GM12892 (cell line): Measurements from ENCODE around the gene ITIH6.
A peak's percentile ranks its signal among the peaks of the same experiment; 100 is the strongest.

Source experiments
- DNase-seq: peaks from one replicate; pipeline ENCODE4 v3.0.0; 2011; ENCODE audit not compliant: insufficient read length
- FAIRE-seq: peaks from 2 replicates; lab custom pipeline; 2011; peaks lifted over from hg19 to GRCh38; lab: Jason Lieb, UNC
- POLR2A ChIP-seq: IDR thresholded peaks from 2 replicates; pipeline ENCODE4 v1.6.1; 2011; ENCODE audit warnings: low read depth, low read length, control low read depth
- POLR2AphosphoS5 ChIP-seq: IDR thresholded peaks from 2 replicates; pipeline ENCODE4 v1.6.1; 2011; ENCODE audit warnings: low read depth, low read length, control low read depth
- TAF1 ChIP-seq: IDR thresholded peaks from 2 replicates; pipeline ENCODE4 v1.6.1; 2011; ENCODE audit warnings: low read depth, mild to moderate bottlenecking, control low read depth, low read length, borderline replicate concordance

ITIH6 gene

DNA sequence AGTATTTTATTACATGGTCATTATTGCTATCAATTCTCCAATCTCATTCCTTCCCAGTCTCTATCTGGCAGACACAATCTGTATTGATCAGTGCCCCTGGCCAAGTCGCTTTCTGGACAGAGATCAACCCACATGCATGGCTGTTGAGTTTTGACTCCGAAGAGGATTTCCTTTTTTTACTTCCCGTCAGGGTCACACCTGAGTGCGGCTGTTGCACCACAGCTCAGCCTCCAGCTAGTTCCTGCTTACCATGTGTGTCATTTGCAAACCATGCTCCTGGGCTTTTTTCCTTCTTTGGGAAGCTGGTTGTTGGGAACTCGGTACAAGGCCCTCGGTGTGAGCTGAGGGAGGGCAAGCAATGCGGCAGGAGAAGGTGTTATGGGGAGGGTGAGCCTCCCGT lies 21.1 kb upstream of the ITIH6 start:
- DNase-seq (no peak), FAIRE-seq (no peak)
- no peak for TF ChIP-seq TAF1
- no peak for TF ChIP-seq POLR2AphosphoS5
- TF ChIP-seq POLR2A, result no peak

- no peak for TF ChIP-seq TAF1
- TF ChIP-seq POLR2AphosphoS5, result no peak
- no peak for FAIRE-seq
- DNase-seq, result no peak
Observed at GRCh38 chrX:54818221-54818620, 20.2 kb upstream of the ITIH6 start.

- DNase-seq (no peak), FAIRE-seq (no peak)
- TF ChIP-seq POLR2A (no peak), POLR2AphosphoS5 (no peak), TAF1 (no peak)
Observed at GRCh38 chrX:54817220-54817820, 19.3 kb upstream of the ITIH6 start.

- TF ChIP-seq TAF1 (no peak), POLR2AphosphoS5 (no peak)
- no peak for DNase-seq
- no peak for FAIRE-seq
Observed at GRCh38 chrX:54812306-54812705, 14.3 kb upstream of the ITIH6 start.

- TF ChIP-seq POLR2A, result no peak
- TF ChIP-seq POLR2AphosphoS5, result no peak
- DNase-seq (no peak), FAIRE-seq (no peak)
Observed at GRCh38 chrX:54811301-54811885, 13.3 kb upstream of the ITIH6 start.

GRCh38 chrX:54810532-54810931 lies 12.5 kb upstream of the ITIH6 start:
- no peak for DNase-seq
- FAIRE-seq, result no peak

GRCh38 chrX:54808605-54809483 lies 10.8 kb upstream of the ITIH6 start:
- peak; percentile 88 for FAIRE-seq
- no peak for TF ChIP-seq POLR2A
- TF ChIP-seq TAF1, result no peak
- TF ChIP-seq POLR2AphosphoS5, result no peak

More at GRCh38 chrX:54810532-54810931, 12.5 kb upstream of the ITIH6 start:
- TF ChIP-seq TAF1 (no peak), POLR2A (no peak)

DNA sequence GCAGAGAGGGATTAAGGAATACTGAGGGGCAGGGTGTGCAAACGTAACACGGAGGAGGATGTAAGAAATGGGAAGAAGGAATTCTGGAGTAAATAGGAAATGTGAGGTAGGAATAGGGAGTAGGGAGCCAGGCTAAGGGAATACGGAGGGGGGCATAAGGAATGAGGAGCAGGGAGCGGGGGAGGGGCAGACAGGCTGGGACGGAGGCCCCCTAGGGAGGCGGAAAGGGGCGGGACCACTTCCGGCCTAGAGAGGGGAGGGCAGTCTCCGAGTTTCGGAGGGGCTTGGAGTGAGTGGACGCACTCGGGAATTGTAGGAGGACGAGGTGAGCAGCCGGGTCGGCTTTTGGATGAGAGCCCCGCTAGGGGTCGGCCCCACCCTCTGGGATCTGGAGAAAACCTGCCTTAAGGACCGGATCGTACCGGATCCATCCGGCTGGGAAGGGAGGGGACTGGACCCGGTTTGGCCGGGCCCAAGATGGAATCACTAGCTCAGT lies 10.1 kb upstream of the ITIH6 start:
- no peak for DNase-seq
- no peak for FAIRE-seq
- TF ChIP-seq POLR2AphosphoS5, result no peak
- TF ChIP-seq POLR2A, result no peak
- no peak for TF ChIP-seq TAF1

More at GRCh38 chrX:54808605-54809483, 10.8 kb upstream of the ITIH6 start:
- DNase-seq, result peak; percentile 78

- no peak for DNase-seq
- peak; percentile 30 for FAIRE-seq
- TF ChIP-seq POLR2A (no peak), TAF1 (no peak), POLR2AphosphoS5 (no peak)
Observed at GRCh38 chrX:54807524-54808108, 9.6 kb upstream of the ITIH6 start, which contains the start of gene MAGED2. TSS of gene MAGED2 (plus strand) at chrX:54807745. CDS start at chrX:54809332, 1,587 bp downstream.

DNA sequence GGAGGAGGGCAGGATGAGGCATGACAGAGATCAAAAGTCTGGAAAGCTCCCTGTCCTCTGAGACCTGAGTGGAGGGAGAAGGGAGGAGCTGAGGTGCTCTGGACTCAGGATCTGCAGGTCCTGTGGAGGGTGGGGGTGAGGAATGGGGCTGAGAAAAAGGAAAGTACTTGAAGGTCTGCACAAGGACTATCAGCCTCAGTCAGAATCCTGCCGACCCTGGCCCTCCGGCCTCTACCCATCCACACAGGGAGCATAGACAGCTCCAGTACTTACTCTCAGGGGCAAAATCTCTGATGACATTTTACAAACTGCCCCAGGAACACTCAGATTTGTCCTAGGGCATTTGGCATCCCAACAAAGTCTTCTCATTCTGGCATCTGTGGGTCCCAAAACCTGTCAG lies 991 bp upstream of the ITIH6 start:
- no peak for DNase-seq
- TF ChIP-seq POLR2A (no peak), TAF1 (no peak)
- no peak for FAIRE-seq

GRCh38 chrX:54794795-54795194 lies 3.3 kb downstream of the ITIH6 start:
- DNase-seq (no peak), FAIRE-seq (no peak)
- TF ChIP-seq POLR2AphosphoS5, result no peak
- TF ChIP-seq POLR2A, result no peak
- TF ChIP-seq TAF1, result no peak
